ENCODE data around the gene ZNF784. TPM values are rescaled to one million over a fixed set of nuclear protein-coding genes. Genes with fewer than 3 reads are reported as not detected.

Gene ZNF784
- total and polyA plus RNA-seq, 2 experiments from 2014 or later: 1.3 to 3.0 TPM

- DNase-seq: no peak
- peak overlapping the region; percentile 80 for H3K27ac ChIP-seq
- no peaks in the 10 kb centered on the region for H3K27me3 ChIP-seq (replicated peaks; ENCODE audit: insufficient read depth)
- peaks cover 57% of the 10 kb centered on the region for H3K79me2 ChIP-seq (ENCODE audit: insufficient read depth)
- peaks cover 4% of the 10 kb centered on the region; the same call in 1 of the 2 replicates for H4K20me1 ChIP-seq (ENCODE audit: insufficient read depth)
- peak overlapping the region; percentile 93 for H3K4me2 ChIP-seq (ENCODE audit: unreplicated experiment)
- peaks cover 17% of the 10 kb centered on the region; the same call in 1 of the 2 replicates for H3K36me3 ChIP-seq (ENCODE audit: low read depth)
- H3F3A ChIP-seq (ENCODE audit: insufficient read depth): peaks cover 11% of the 10 kb centered on the region
- TF ChIP-seq EZH2 (IDR thresholded peaks at IDR 0.05; ENCODE audit: insufficient read depth, poor library complexity, severe bottlenecking): no peak
- no peak for TF ChIP-seq EZH2phosphoT487 (IDR thresholded peaks at IDR 0.05; ENCODE audit: insufficient read depth, low read depth)
- no peak overlapping the region for H2AFZ ChIP-seq
- no peaks in the 10 kb centered on the region for H3K9me2 ChIP-seq (ENCODE audit: insufficient read depth)
- H3K4me1 ChIP-seq (ENCODE audit: insufficient read depth): peaks cover 11% of the 10 kb centered on the region
- peak overlapping the region; percentile 91 for H3K9ac ChIP-seq
- in situ Hi-C loops (cut with MboI): no loop called here
- peak overlapping the region; percentile 88 for H3K4me3 ChIP-seq
- WGBS, 2 experiments (ENCODE audit: low coverage in 1 of 2, low lambda C conversion rate in 2 of 2, missing lambda C conversion rate in 2 of 2): 22 to 26% methylated on average over 12 of the region's 12 CpGs
- H3K9me3 ChIP-seq (ENCODE audit: low read depth): no peaks in the 10 kb centered on the region
Observed at GRCh38 chr19:55606471-55606787, 17.9 kb downstream of the ZNF784 start.

GRCh38 chr19:55605637-55606470 is 18.5 kb downstream of the ZNF784 start, which contains the start of gene ZNF865:
Gene ZNF865, plus strand, starts transcription at chr19:55605647. Its CDS starts 7,972 bp downstream, at chr19:55613619.
- Histone ChIP-seq H3K9ac (peak within 1 kb of the TSS; percentile 91), H2AFZ (peak within 1 kb of the TSS; percentile 84), H3K9me3 (ENCODE audit: low read depth) (no peaks in the 10 kb centered on the region), H3K4me1 (ENCODE audit: insufficient read depth) (peaks cover 15% of the 10 kb centered on the region), H3K4me3 (peak within 1 kb of the TSS; percentile 88), H3K4me2 (ENCODE audit: unreplicated experiment) (peak within 1 kb of the TSS; percentile 93), H4K20me1 (ENCODE audit: insufficient read depth) (peaks cover 4% of the 10 kb centered on the region; the same call in 1 of the 2 replicates), H3K27me3 (replicated peaks; ENCODE audit: insufficient read depth) (no peaks in the 10 kb centered on the region), H3K27ac (peak within 1 kb of the TSS; percentile 80), H3K79me2 (ENCODE audit: insufficient read depth) (peaks cover 57% of the 10 kb centered on the region), H3F3A (ENCODE audit: insufficient read depth) (peaks cover 17% of the 10 kb centered on the region), H3K9me2 (ENCODE audit: insufficient read depth) (no peaks in the 10 kb centered on the region), H3K36me3 (ENCODE audit: low read depth) (peaks cover 17% of the 10 kb centered on the region; the same call in 1 of the 2 replicates)
- in situ Hi-C loops (cut with MboI): no loop called here
- TF ChIP-seq EZH2 (IDR thresholded peaks at IDR 0.05; ENCODE audit: insufficient read depth, poor library complexity, severe bottlenecking) (no peak), EZH2phosphoT487 (IDR thresholded peaks at IDR 0.05; ENCODE audit: insufficient read depth, low read depth) (no peak)
- WGBS, 2 experiments (ENCODE audit: low coverage in 1 of 2, low lambda C conversion rate in 2 of 2, missing lambda C conversion rate in 2 of 2): 3 to 5% methylated on average over 15 to 32 of the region's 44 CpGs
- peak; percentile 91 for DNase-seq

- 1% methylated on average over 17 to 28 of the region's 43 CpGs for WGBS, 2 experiments (ENCODE audit: low coverage in 1 of 2, low lambda C conversion rate in 2 of 2, missing lambda C conversion rate in 2 of 2)
- no peaks in the 10 kb centered on the region for H3K27me3 ChIP-seq (replicated peaks; ENCODE audit: insufficient read depth)
- peak overlapping the region; percentile 88 for H3K4me3 ChIP-seq
- no peaks in the 10 kb centered on the region for H3K9me2 ChIP-seq (ENCODE audit: insufficient read depth)
- peaks cover 18% of the 10 kb centered on the region for H3F3A ChIP-seq (ENCODE audit: insufficient read depth)
- peak overlapping the region; percentile 91 for H3K4me2 ChIP-seq (ENCODE audit: unreplicated experiment)
- peak; percentile 99 for DNase-seq
- H2AFZ ChIP-seq: peak overlapping the region; percentile 84
- H3K9ac ChIP-seq: peak overlapping the region; percentile 91
- in situ Hi-C loops (cut with MboI): no loop called here
- peaks cover 13% of the 10 kb centered on the region; the same call in 1 of the 2 replicates for H3K36me3 ChIP-seq (ENCODE audit: low read depth)
- peaks cover 15% of the 10 kb centered on the region for H3K4me1 ChIP-seq (ENCODE audit: insufficient read depth)
- peaks cover 55% of the 10 kb centered on the region for H3K79me2 ChIP-seq (ENCODE audit: insufficient read depth)
- H4K20me1 ChIP-seq (ENCODE audit: insufficient read depth): peaks cover 4% of the 10 kb centered on the region; the same call in 1 of the 2 replicates
- H3K27ac ChIP-seq: peak overlapping the region; percentile 80
- no peaks in the 10 kb centered on the region for H3K9me3 ChIP-seq (ENCODE audit: low read depth)
- TF ChIP-seq EZH2phosphoT487 (IDR thresholded peaks at IDR 0.05; ENCODE audit: insufficient read depth, low read depth) (no peak), EZH2 (IDR thresholded peaks at IDR 0.05; ENCODE audit: insufficient read depth, poor library complexity, severe bottlenecking) (no peak)
Observed at GRCh38 chr19:55605207-55605636, 19.1 kb downstream of the ZNF784 start.

- H2AFZ ChIP-seq: no peak overlapping the region
- in situ Hi-C loops (cut with MboI): no loop called here
- H3K4me1 ChIP-seq (ENCODE audit: insufficient read depth): peaks cover 15% of the 10 kb centered on the region
- peaks cover 18% of the 10 kb centered on the region for H3F3A ChIP-seq (ENCODE audit: insufficient read depth)
- H3K4me2 ChIP-seq (ENCODE audit: unreplicated experiment): no peak overlapping the region
- H4K20me1 ChIP-seq (ENCODE audit: insufficient read depth): peaks cover 4% of the 10 kb centered on the region; the same call in 1 of the 2 replicates
- H3K9me3 ChIP-seq (ENCODE audit: low read depth): no peaks in the 10 kb centered on the region
- H3K27ac ChIP-seq: peak overlapping the region; percentile 80; the same call in 1 of the 2 replicates
- no peaks in the 10 kb centered on the region for H3K9me2 ChIP-seq (ENCODE audit: insufficient read depth)
- no peak for DNase-seq
- no peaks in the 10 kb centered on the region for H3K27me3 ChIP-seq (replicated peaks; ENCODE audit: insufficient read depth)
- no peak overlapping the region for H3K4me3 ChIP-seq
- TF ChIP-seq EZH2phosphoT487 (IDR thresholded peaks at IDR 0.05; ENCODE audit: insufficient read depth, low read depth): no peak
- no peak for TF ChIP-seq EZH2 (IDR thresholded peaks at IDR 0.05; ENCODE audit: insufficient read depth, poor library complexity, severe bottlenecking)
- H3K79me2 ChIP-seq (ENCODE audit: insufficient read depth): peaks cover 40% of the 10 kb centered on the region
- no peaks in the 10 kb centered on the region for H3K36me3 ChIP-seq (ENCODE audit: low read depth)
- no peak overlapping the region for H3K9ac ChIP-seq
- 62 to 67% methylated on average over 21 to 22 of the region's 22 CpGs for WGBS, 2 experiments (ENCODE audit: low coverage in 1 of 2, low lambda C conversion rate in 2 of 2, missing lambda C conversion rate in 2 of 2)
Observed at GRCh38 chr19:55603581-55604292, 20.6 kb downstream of the ZNF784 start.
